NCI-H1694 treated with DMSO at 0.1 percent for 48 hours (cell line): ENCODE data around the gene SLC25A28.

Experiments
- DNase-seq: peaks from one replicate; lab custom pipeline; 2025; lab: John Stamatoyannopoulos, UW

The SLC25A28 gene

GRCh38 chr10:99590799-99591198 lies 29.4 kb downstream of the SLC25A28 start:
- no peak for DNase-seq

- DNase-seq = no peak
These were observed 36.6 kb downstream of the SLC25A28 start for GRCh38 chr10:99583687-99584086.

GRCh38 chr10:99582255-99582770 lies 37.9 kb downstream of the SLC25A28 start:
- no peak for DNase-seq

- no peak for DNase-seq
These were observed 40.3 kb downstream of the SLC25A28 start for GRCh38 chr10:99579971-99580370.

- no peak for DNase-seq
These were observed 46.4 kb downstream of the SLC25A28 start for GRCh38 chr10:99573790-99574189.

- DNase-seq = no peak
These were observed 48.4 kb downstream of the SLC25A28 start for GRCh38 chr10:99571816-99572215.

GRCh38 chr10:99569961-99570360 lies 50.3 kb downstream of the SLC25A28 start:
- DNase-seq = no peak

- DNase-seq = no peak
These were observed 50.8 kb downstream of the SLC25A28 start for GRCh38 chr10:99569253-99569939.

- DNase-seq = no peak
These were observed 55.1 kb downstream of the SLC25A28 start for GRCh38 chr10:99565166-99565565.

- no peak for DNase-seq
These were observed 55.9 kb downstream of the SLC25A28 start for GRCh38 chr10:99564361-99564760.

- no peak for DNase-seq
These were observed 57.6 kb downstream of the SLC25A28 start for GRCh38 chr10:99562631-99563030.
